H1 (cell line): ENCODE data around the gene PMEPA1. TPM values are rescaled to one million over a fixed set of nuclear protein-coding genes. Genes with fewer than 3 reads are reported as not detected.

Source experiments
- BRCA1 ChIP-seq: IDR thresholded peaks from 2 replicates; pipeline ENCODE4 v1.6.1; 2012; ENCODE audit warnings: low read depth, low read length, improper control_type of control experiment
- EGR1 ChIP-seq: IDR thresholded peaks from 2 replicates; pipeline ENCODE4 v1.6.1; 2011; ENCODE audit warnings: low read depth, low read length, borderline replicate concordance
- GABPA ChIP-seq: IDR thresholded peaks from 2 replicates; pipeline ENCODE4 v1.6.1; 2011; ENCODE audit warnings: mild to moderate bottlenecking, low read length, moderate library complexity, borderline replicate concordance; ENCODE audit not compliant: insufficient read depth
- KDM4A ChIP-seq: IDR thresholded peaks from one replicate; pipeline ENCODE4 v1.7.1; 2012; ENCODE audit warnings: low read depth, mild to moderate bottlenecking, moderate library complexity, low read length, inconsistent platforms; ENCODE audit not compliant: severe bottlenecking
- MAFK ChIP-seq: IDR thresholded peaks from 2 replicates; pipeline ENCODE4 v1.6.1; 2012; ENCODE audit warnings: low read depth, mild to moderate bottlenecking, improper control_type of control experiment, low read length
- ZNF274 ChIP-seq: IDR thresholded peaks from 2 replicates; pipeline ENCODE4 v1.7.0; 2012; ENCODE audit warnings: low read length, borderline replicate concordance; ENCODE audit errors: extremely low read depth
- polyA plus RNA-seq, 7 experiments: library from polyadenylated mRNA; depleted of rRNA in 3 of 7; stranded (reverse) in 5 of 7; unstranded in 2 of 7; fragments of >200 nt in 5 of 7; fragments of 200-250 nt in 2 of 7; gene quantifications; 1 replicate in 5 of 7; 2 replicates in 1 of 7; 4 replicates in 1 of 7; pipeline versions ENCODE4 v1.2.1 to v1.2.3, GENCODE V29; 2011 to 2013; ENCODE audit warnings: missing spikeins in 2 of 7, mixed read lengths in 2 of 7
- total RNA-seq: library from RNA; stranded (reverse); fragmentation: NEBNext Ultra II Directional; extraction: Animal tissue kit (Norgen Biotek cat#: 25700); gene quantifications from 2 replicates; pipeline ENCODE4 v1.2.1, GENCODE V29; 2021
- TF ChIP-seq, protein P1 (sequence below): IDR thresholded peaks from 2 replicates; pipeline ENCODE4 v1.6.1; 2011; ENCODE audit warnings: low read depth, mild to moderate bottlenecking, low read length; ENCODE audit not compliant: insufficient read depth

The PMEPA1 gene
- total and polyA plus RNA-seq, 2 of the 8 experiments (the other 6 are each of a cell fraction or from before 2014, with no cell fraction given): 12.7 to 20.5 TPM

DNA sequence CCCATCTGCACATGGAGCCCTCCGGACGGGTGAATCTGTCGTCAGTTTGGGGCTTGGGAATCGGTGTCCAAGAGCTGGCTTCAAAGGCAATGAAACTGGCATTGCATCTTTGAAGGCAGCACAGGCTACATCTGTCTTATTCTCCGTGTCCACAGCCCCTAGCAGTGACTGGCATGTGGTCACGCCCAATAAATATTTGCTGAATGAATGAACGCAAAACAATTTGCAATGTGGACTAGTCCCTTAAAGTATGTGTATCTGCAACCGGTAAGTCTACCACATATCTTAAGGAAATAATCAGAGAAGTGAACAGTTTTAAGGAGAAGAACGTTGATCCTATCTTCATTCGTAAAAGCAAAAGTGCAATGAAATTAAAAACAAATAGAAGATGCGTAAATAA, 8.0 kb upstream of the PMEPA1 start (continued):
- TF ChIP-seq MAFK (no peak), KDM4A (no peak), EGR1 (no peak), GABPA (no peak), BRCA1 (no peak), ZNF274 (no peak)
- TF ChIP-seq, protein P1, sequence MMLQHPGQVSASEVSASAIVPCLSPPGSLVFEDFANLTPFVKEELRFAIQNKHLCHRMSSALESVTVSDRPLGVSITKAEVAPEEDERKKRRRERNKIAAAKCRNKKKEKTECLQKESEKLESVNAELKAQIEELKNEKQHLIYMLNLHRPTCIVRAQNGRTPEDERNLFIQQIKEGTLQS: no peak
- TF ChIP-seq, all 59 proteins: peak for 0
